GM12878 (cell line): ENCODE measurements around the gene ABCC4. TPM values are rescaled to one million over a fixed set of nuclear protein-coding genes. Genes with fewer than 3 reads are reported as not detected.

Source experiments
- ATAC-seq: fragments of 200-7000 bp; cut with Tn5 transposase; 3 replicates; pipeline ENCODE4 v1.9.1; 2020; ENCODE audit warnings: mild to moderate bottlenecking, moderate library complexity
- BruUV-seq: library from RNA; stranded (reverse); fragments of 400-500 nt; replicated peaks from 2 replicates; lab custom pipeline; 2021; lab: Mats Ljungman, UMichigan
- CTCF ChIA-PET: fragments of 300-600 bp; sonication (Branson Sonifier 250); formaldehyde crosslinking; extraction: SDS; loops from one replicate; lab custom pipeline; 2021; ENCODE audit warnings: inconsistent platforms; lab: Yijun Ruan, JAX
- POLR2A ChIA-PET: fragments of 350-600 bp; formaldehyde crosslinking; extraction: SDS; loops from one replicate; lab custom pipeline; 2021; ENCODE audit warnings: inconsistent platforms; lab: Charles Lee
- RAD21 ChIA-PET: fragments of 300-600 bp; sonication (Branson Sonifier 250); formaldehyde crosslinking; loops from one replicate; lab custom pipeline; 2023; ENCODE audit warnings: antibody characterized with exemption; ENCODE audit not compliant: unreplicated experiment; lab: Charles Lee
- SMC1A ChIA-PET: fragments of 300-600 bp; sonication (Branson Sonifier 250); formaldehyde crosslinking; loops from one replicate; lab custom pipeline; 2023; ENCODE audit not compliant: unreplicated experiment, uncharacterized antibody; lab: Charles Lee
- DNase-seq: peaks from one replicate; pipeline ENCODE4 v3.0.0-alpha.2; 2011; ENCODE audit warnings: low read depth, low spot score
- FAIRE-seq: peaks from 3 replicates; lab custom pipeline; 2011; peaks lifted over from hg19 to GRCh38; lab: Jason Lieb, UNC
- H2AFZ ChIP-seq: 2 replicates; pipeline ENCODE4 v1.6.0; 2011; ENCODE audit warnings: low read depth, low read length, control low read depth; ENCODE audit not compliant: control insufficient read depth
- H3K27ac ChIP-seq: 2 replicates; pipeline ENCODE4 v1.5.1; 2011; ENCODE audit warnings: control low read depth; ENCODE audit not compliant: control insufficient read depth, insufficient read depth
- H3K27me3 ChIP-seq, 2 experiments: replicated peaks in 1 of 2; 2 replicates each; pipeline versions ENCODE4 v1.6.0 to v1.6.1; 2011; ENCODE audit warnings: low read length in 1 of 2; ENCODE audit not compliant: control insufficient read depth in 2 of 2, insufficient read depth in 2 of 2
- H3K36me3 ChIP-seq, 2 experiments: 2 replicates each; pipeline ENCODE4 v1.5.1; 2011; ENCODE audit warnings: low read length in 1 of 2; ENCODE audit not compliant: control insufficient read depth in 2 of 2, insufficient read depth in 2 of 2
- H3K4me1 ChIP-seq: 2 replicates; pipeline ENCODE4 v1.6.1; 2011; ENCODE audit warnings: mild to moderate bottlenecking, low read length, moderate library complexity, mixed read lengths; ENCODE audit not compliant: control insufficient read depth, insufficient read depth
- H3K4me2 ChIP-seq: 2 replicates; pipeline ENCODE4 v1.6.0; 2011; ENCODE audit warnings: control low read depth; ENCODE audit not compliant: control insufficient read depth, insufficient read depth
- H3K4me3 ChIP-seq: fragments of 200-600 bp; sonication (generic); 2 replicates; pipeline ENCODE4 v1.5.1; 2016
- H3K79me2 ChIP-seq: 2 replicates; pipeline ENCODE4 v1.6.0; 2011; ENCODE audit warnings: low read length; ENCODE audit not compliant: control insufficient read depth, insufficient read depth
- H3K9ac ChIP-seq: 2 replicates; pipeline ENCODE4 v1.8.0; 2011; ENCODE audit warnings: low read length, control low read depth, mixed read lengths; ENCODE audit not compliant: control insufficient read depth, insufficient read depth
- H3K9me3 ChIP-seq: replicated peaks from 3 replicates; pipeline ENCODE4 v1.5.1; 2011; ENCODE audit warnings: mild to moderate bottlenecking, low read length; ENCODE audit not compliant: control insufficient read depth, insufficient read depth
- H4K20me1 ChIP-seq: 2 replicates; pipeline ENCODE4 v1.6.0; 2011; ENCODE audit not compliant: control insufficient read depth, insufficient read depth
- CREB1 ChIP-seq: IDR thresholded peaks from 2 replicates; pipeline ENCODE4 v1.6.1; 2012; ENCODE audit warnings: low read depth, mild to moderate bottlenecking, inconsistent platforms
- EP300 ChIP-seq, 2 experiments: fragments of 150-350 bp in 1 of 2; IDR thresholded peaks; 2 replicates each; pipeline ENCODE4 v1.6.1; 2011 to 2012; ENCODE audit warnings: low read depth in 2 of 2, low read length in 2 of 2, borderline replicate concordance in 1 of 2, improper control_type of control experiment in 1 of 2, inconsistent platforms in 1 of 2; ENCODE audit not compliant: control insufficient read depth in 1 of 2
- HDGF ChIP-seq: fragments of 450-650 bp; IDR thresholded peaks from 2 replicates; pipeline ENCODE4 v1.6.1; 2016; ENCODE audit warnings: antibody characterized with exemption
- HSF1 ChIP-seq: fragments of 150-350 bp; IDR thresholded peaks from 2 replicates; pipeline ENCODE4 v1.6.1; 2014; ENCODE audit warnings: mild to moderate bottlenecking, low read depth, low read length
- KDM1A ChIP-seq: fragments of 200-600 bp; sonication (generic); IDR thresholded peaks from 2 replicates; pipeline ENCODE4 v1.6.1; 2016; ENCODE audit warnings: borderline replicate concordance
- NFIC ChIP-seq: IDR thresholded peaks from 2 replicates; pipeline ENCODE4 v1.6.1; 2012; ENCODE audit warnings: low read depth, mild to moderate bottlenecking, inconsistent platforms, low read length, moderate library complexity
- NFXL1 ChIP-seq: fragments of 450-650 bp; IDR thresholded peaks from 2 replicates; pipeline ENCODE4 v1.6.1; 2017; ENCODE audit warnings: antibody characterized with exemption, mild to moderate bottlenecking, borderline replicate concordance
- NFYA ChIP-seq: IDR thresholded peaks from 2 replicates; pipeline ENCODE4 v1.6.1; 2011; ENCODE audit warnings: low read depth, mild to moderate bottlenecking, low read length, improper control_type of control experiment, borderline replicate concordance
- PAX5 ChIP-seq: IDR thresholded peaks from 2 replicates; pipeline ENCODE4 v1.6.1; 2011; ENCODE audit warnings: low read depth, low read length, borderline replicate concordance
- PML ChIP-seq: IDR thresholded peaks from 2 replicates; pipeline ENCODE4 v1.6.1; 2012; ENCODE audit warnings: low read length, inconsistent platforms
- POLR2AphosphoS2 ChIP-seq: IDR thresholded peaks from 2 replicates; pipeline ENCODE4 v1.6.1; 2011; ENCODE audit warnings: low read depth, mild to moderate bottlenecking, low read length, improper control_type of control experiment, moderate library complexity
- PRDM15 ChIP-seq: fragments of 450-650 bp; formaldehyde crosslinking; IDR thresholded peaks from 2 replicates; pipeline ENCODE4 v1.4.0; 2020; ENCODE audit warnings: mild to moderate bottlenecking, moderate library complexity
- SMARCA5 ChIP-seq: fragments of 450-650 bp; IDR thresholded peaks from 2 replicates; pipeline ENCODE4 v1.6.1; 2017; ENCODE audit warnings: mild to moderate bottlenecking
- TAF1 ChIP-seq: IDR thresholded peaks from 2 replicates; pipeline ENCODE4 v1.6.1; 2011; ENCODE audit warnings: mild to moderate bottlenecking, low read depth, low read length, borderline replicate concordance
- ZNF207 ChIP-seq: fragments of 450-650 bp; IDR thresholded peaks from 2 replicates; pipeline ENCODE4 v1.6.1; 2014; ENCODE audit warnings: antibody characterized with exemption, mild to moderate bottlenecking, borderline replicate concordance
- ZNF24 ChIP-seq: fragments of 450-650 bp; IDR thresholded peaks from 2 replicates; pipeline ENCODE4 v1.6.1; 2017; ENCODE audit warnings: antibody characterized with exemption, mild to moderate bottlenecking
- ZNF384 ChIP-seq: IDR thresholded peaks from 2 replicates; pipeline ENCODE4 v1.6.1; 2012; ENCODE audit warnings: low read depth, mild to moderate bottlenecking, low read length, improper control_type of control experiment, borderline replicate concordance
- WGBS: methylation state at CpG from one replicate; pipeline ENCODE4 v1.1.6; 2016; ENCODE audit warnings: low lambda C conversion rate; ENCODE audit not compliant: insufficient replicate concordance, insufficient coverage; ENCODE audit errors: missing lambda C conversion rate; 5-methylcytosine and 5-hydroxymethylcytosine counted together
- in situ Hi-C: fragments of 300-500 bp; cut with MboI; formaldehyde crosslinking; loops from 9 replicates; pipeline ENCODE4 v1.14.3; 2018; ENCODE audit warnings: mixed read lengths
- intact Hi-C: fragments of 100-400 bp; cut with micrococcal nuclease; formaldehyde crosslinking; loops from one replicate; pipeline ENCODE4 v1.14.2; 2022; ENCODE audit not compliant: unreplicated experiment
- polyA plus RNA-seq, 11 experiments: library from polyadenylated mRNA; depleted of rRNA in 4 of 11; unstranded in 6 of 11; stranded (reverse) in 5 of 11; fragments of >200 nt; fragmentation: Nextera tagmentation in 4 of 11; fragmentation: Illumina TruSeq in 1 of 11; extraction: Ambion mirVana in 4 of 11; extraction: Trizol in 1 of 11; gene quantifications; 1 replicate in 1 of 11; 2 replicates in 10 of 11; pipeline versions ENCODE4 v1.2.1 to v1.2.3, GENCODE V29; 2011 to 2016; ENCODE audit warnings: inconsistent platforms in 2 of 11, missing spikeins in 2 of 11, low read depth in 1 of 11
- total RNA-seq, 4 experiments: library from RNA; depleted of rRNA in 3 of 4; stranded (reverse); fragments of >200 nt in 3 of 4; fragmentation: Illumina TruSeq in 1 of 4; extraction: Trizol in 1 of 4; gene quantifications; 2 replicates each; pipeline versions ENCODE4 v1.2.1 to v1.2.3, GENCODE V29; 2013 to 2021
- TF ChIP-seq, protein P1 (sequence below): IDR thresholded peaks from 2 replicates; pipeline ENCODE4 v1.6.1; 2011; ENCODE audit warnings: mild to moderate bottlenecking, low read depth, low read length, moderate library complexity; ENCODE audit not compliant: insufficient replicate concordance

ABCC4 gene
- total and polyA plus RNA-seq, 10 of the 15 experiments (the other 5 are each of a cell fraction or from before 2014, with no cell fraction given) = 7.2 to 44.4 (median 24.1) TPM

DNA sequence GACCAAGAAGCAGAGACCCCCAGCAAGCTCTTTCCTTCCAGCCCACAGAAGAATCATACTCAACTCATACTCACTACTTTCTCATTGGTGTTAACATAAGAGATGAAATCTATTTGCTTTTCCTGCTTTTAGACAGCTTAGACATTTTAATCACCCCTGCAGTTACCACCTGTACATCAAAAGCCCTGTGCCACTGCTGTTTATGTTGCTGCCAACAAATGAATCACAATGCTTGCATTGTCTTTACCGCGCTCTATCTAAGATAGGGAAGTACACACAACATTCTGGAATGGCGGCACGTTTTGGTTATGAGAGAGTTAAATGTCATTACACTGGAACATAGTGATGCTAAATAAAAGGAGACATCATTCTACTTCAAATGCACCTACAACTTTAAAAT, 95.1 kb downstream of the ABCC4 start:
- Histone ChIP-seq H3K36me3 (peaks cover 2 to 28% of the 10 kb centered on the region in 2 experiments), H2AFZ (no peak overlapping the region), H3K79me2 (no peaks in the 10 kb centered on the region), H3K9me3 (no peaks in the 10 kb centered on the region), H3K4me1 (peaks cover 8% of the 10 kb centered on the region), H3K27ac (no peak overlapping the region), H3K4me3 (no peak overlapping the region), H3K27me3 (no peaks in the 10 kb centered on the region), H3K9ac (no peak overlapping the region), H4K20me1 (no peaks in the 10 kb centered on the region), H3K4me2 (no peak overlapping the region)
- RAD21 ChIA-PET = no interaction called here
- intact Hi-C loops = no loop called here
- no peak for ATAC-seq
- no peak for TF ChIP-seq PAX5
- TF ChIP-seq PML = no peak
- no peak for TF ChIP-seq HDGF
- no peak for TF ChIP-seq ZNF384
- TF ChIP-seq NFIC = no peak
- TF ChIP-seq EP300 (IDR thresholded peaks at IDR 0.05; ENCODE audit: borderline replicate concordance in 1 of 2, control insufficient read depth in 1 of 2, low read depth in 2 of 2, low read length in 2 of 2) = no peak
- no peak for TF ChIP-seq PRDM15 (CRISPR knock-in tag)
- no peak for TF ChIP-seq SMARCA5
- no peak for TF ChIP-seq KDM1A
- no peak for TF ChIP-seq NFXL1
- TF ChIP-seq, protein P1, sequence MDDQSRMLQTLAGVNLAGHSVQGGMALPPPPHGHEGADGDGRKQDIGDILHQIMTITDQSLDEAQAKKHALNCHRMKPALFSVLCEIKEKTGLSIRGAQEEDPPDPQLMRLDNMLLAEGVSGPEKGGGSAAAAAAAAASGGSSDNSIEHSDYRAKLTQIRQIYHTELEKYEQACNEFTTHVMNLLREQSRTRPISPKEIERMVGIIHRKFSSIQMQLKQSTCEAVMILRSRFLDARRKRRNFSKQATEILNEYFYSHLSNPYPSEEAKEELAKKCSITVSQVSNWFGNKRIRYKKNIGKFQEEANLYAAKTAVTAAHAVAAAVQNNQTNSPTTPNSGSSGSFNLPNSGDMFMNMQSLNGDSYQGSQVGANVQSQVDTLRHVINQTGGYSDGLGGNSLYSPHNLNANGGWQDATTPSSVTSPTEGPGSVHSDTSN = no peak
- TF ChIP-seq ZNF24 = no peak
- no peak for TF ChIP-seq CREB1
- no peak for TF ChIP-seq ZNF207
- TF ChIP-seq HSF1 = no peak
- no peak for TF ChIP-seq NFYA
- TF ChIP-seq POLR2AphosphoS2 = no peak
- no peak for TF ChIP-seq TAF1
- SMC1A ChIA-PET = interaction anchor here (0.7 to 1.9 kb wide), 5 partner anchors 16 to 191 kb away, joined by 3 to 7 read pairs (median 3); no protein-coding TSS in a partner anchor
- BruUV-seq = no TSS peak
- FAIRE-seq = no peak
- POLR2A ChIA-PET = no interaction called here
- in situ Hi-C loops = no loop called here
- 99% methylated on average over 4 of the region's 4 CpGs for WGBS
- CTCF ChIA-PET = interaction anchor here (1.3 to 3.0 kb wide), 3 partner anchors 14 to 198 kb away, joined by 4 to 13 read pairs (median 5); no protein-coding TSS in a partner anchor
- no peak for DNase-seq
